Psoas muscle (tissue), 8 donors: ENCODE data around the gene ZNF540. TPM values are rescaled to one million over a fixed set of nuclear protein-coding genes. Genes with fewer than 3 reads are reported as not detected.

ENCODE experiments used
- ATAC-seq, 4 donors: fragments of 200-7000 bp; cut with Tn5 transposase; one replicate each; pipeline ENCODE4 v1.9.1; 2020; ENCODE audit warnings: moderate library complexity in 3 of 4, mild to moderate bottlenecking in 2 of 4
- DNase-seq, 2 donors: peaks; one replicate each; pipeline ENCODE4 v3.0.0-alpha.2; 2020
- H3K27ac ChIP-seq: fragments of 200-600 bp; one replicate; pipeline ENCODE4 v1.8.0; 2022
- H3K27me3 ChIP-seq, 3 donors: fragments of 200-600 bp in 1 of 3; one replicate each; pipeline versions ENCODE4 v1.6.1 to v1.8.0; 2013 to 2022; ENCODE audit warnings: low read length in 2 of 3, mild to moderate bottlenecking in 2 of 3, moderate library complexity in 1 of 3; ENCODE audit not compliant: insufficient read depth in 3 of 3
- H3K36me3 ChIP-seq, 2 donors: fragments of 200-600 bp in 1 of 2; one replicate each; pipeline versions ENCODE4 v1.6.1 to v1.8.0; 2013 to 2022; ENCODE audit warnings: low read depth in 1 of 2, mild to moderate bottlenecking in 1 of 2, moderate library complexity in 1 of 2; ENCODE audit not compliant: insufficient read depth in 1 of 2
- H3K4me1 ChIP-seq: fragments of 200-600 bp; one replicate; pipeline ENCODE4 v1.8.0; 2022
- H3K4me3 ChIP-seq: fragments of 200-600 bp; one replicate; pipeline ENCODE4 v1.8.0; 2022; ENCODE audit warnings: mild to moderate bottlenecking
- H3K9me3 ChIP-seq: fragments of 200-600 bp; one replicate; pipeline ENCODE4 v1.8.0; 2022
- WGBS, 3 donors: extraction: QIAGEN DNeasy Blood & Tissue Kit; methylation state at CpG; one replicate each; pipeline versions ENCODE4 v1.1.6 to v1.1.7; 2013; 5-methylcytosine and 5-hydroxymethylcytosine counted together
- intact Hi-C, 2 donors: fragments of 100-400 bp; cut with DNase I; formaldehyde crosslinking; loops; one replicate each; pipeline versions ENCODE4 v1.11.0 to v1.14.2; 2022
- long read RNA-seq, 2 donors: library from polyadenylated mRNA; unstranded; transcript quantifications; one replicate each; pipeline ENCODE4 v2.0.0, GENCODE V29; 2021
- polyA plus RNA-seq, 3 donors: library from polyadenylated mRNA; stranded (reverse); fragments of 200-250 nt; gene quantifications; one replicate each; pipeline ENCODE4 v1.2.3, GENCODE V29; 2013
- total RNA-seq, 4 donors: library from RNA; stranded (reverse); fragmentation: NEBNext Ultra II Directional in 2 of 4; extraction: Animal tissue kit (Norgen Biotek cat#: 25700) in 2 of 4; gene quantifications; one replicate each; pipeline versions ENCODE4 v1.2.1 to v1.2.4, GENCODE V29; 2021 to 2023
- TF ChIP-seq, protein P1 (sequence below): fragments of 200-600 bp; IDR thresholded peaks from one replicate; pipeline ENCODE4 v1.8.0; 2022; ENCODE audit warnings: antibody characterized with exemption
- donor health status: healthy with polysubstance abuse.
- donor health status: DM: no; HTN: no; CAD: no; lungs with moderate emphysema.
- donor health status: Bipolar disorder and iron deficiency.
- donor health status: healthy.
- donor health status: DM: yes; HTN: yes; CAD: no.
- donor health status: DM: no; HTN: no; CAD: no.
- donor health status: DM: no; HTN: no; CAD: no.
- donor health status: DM: yes; HTN: yes; CAD: no.

ZNF540 gene
- total RNA-seq, result 1 to 10 TPM in 3 of 4 donors, under 1 TPM in 1; 0.27 to 4.9 (median 1.4) TPM
- 1 to 10 TPM in 1 of 3 donors, under 1 TPM in 2; 0.65 to 3.6 (median 0.83) TPM for polyA plus RNA-seq
- long read RNA-seq, donor 1, partial matches to known transcripts, result 0 of 3 reads
- long read RNA-seq, donor 1, other reads (novel, unspliced or antisense), result 2 of 3 reads
- long read RNA-seq, donor 2, partial matches to known transcripts, result 0 of 1 reads
- long read RNA-seq, donor 2, other reads (novel, unspliced or antisense), result 0 of 1 reads

DNA sequence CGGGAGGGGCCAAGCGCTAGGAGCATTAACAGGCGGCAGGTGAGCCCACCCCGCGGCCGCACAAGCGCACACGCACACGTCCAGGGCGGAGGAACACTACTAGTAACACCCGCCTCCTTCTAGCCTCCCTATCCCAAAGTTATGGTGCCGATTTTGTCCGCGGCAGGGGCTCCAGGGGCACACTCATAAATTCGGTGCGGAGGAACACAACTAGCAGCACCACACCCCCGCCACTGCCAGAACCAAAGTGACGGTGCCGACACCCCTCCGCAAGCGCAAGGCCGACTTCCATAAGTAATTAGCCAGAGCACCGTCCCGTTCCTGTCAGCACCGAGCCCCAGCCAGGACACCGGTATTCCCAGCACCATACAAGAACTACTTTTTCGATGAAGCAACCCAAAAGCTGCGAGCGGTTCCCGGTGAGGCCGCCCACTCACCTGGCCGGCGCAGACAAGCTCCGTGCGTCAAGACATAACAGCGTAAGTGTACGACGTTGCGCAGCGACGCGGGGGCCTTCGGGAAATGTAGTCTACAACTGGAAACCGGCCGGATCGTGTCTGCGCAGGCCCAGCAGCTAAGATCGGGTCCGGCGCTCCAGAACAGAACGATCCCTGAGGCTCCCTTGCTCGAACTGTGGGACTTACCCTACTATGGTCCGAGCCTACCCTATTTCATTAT lies at the start of gene ZNF540, which contains the start of gene ZNF571:
Gene ZNF540 (plus strand): TSS at position 573 of the 678 bp plus-strand sequence. CDS start 3,572 bp downstream, outside the sequence.
Gene ZNF571 (minus strand): TSS at position 489 of the 678 bp plus-strand sequence. CDS start 8,116 bp downstream, outside the sequence.
- peak; percentile 93 to 95 for DNase-seq
- Histone ChIP-seq H3K36me3 (peaks cover 4 to 13% of the 10 kb centered on the region in 2 donors), H3K27me3 (no peaks in the 10 kb centered on the region), H3K27ac (peak within 1 kb of the TSS; percentile 82), H3K4me3 (peak within 1 kb of the TSS; percentile 78), H3K4me1 (peaks cover 16% of the 10 kb centered on the region), H3K9me3 (peaks cover 35% of the 10 kb centered on the region)
- ATAC-seq, result peak; percentile 99 to 100 (median 99)
- intact Hi-C loops, result loop anchor here (5.0 to 10.0 kb wide), 3 partner anchors 60 to 120 kb away; partner anchors contain the start of gene ZFP30 (in 2 of the 2)
- 0 to 1% (median 1%) methylated on average over 51 to 53 of the region's 53 CpGs for WGBS, 3 donors
- TF ChIP-seq, protein P1, sequence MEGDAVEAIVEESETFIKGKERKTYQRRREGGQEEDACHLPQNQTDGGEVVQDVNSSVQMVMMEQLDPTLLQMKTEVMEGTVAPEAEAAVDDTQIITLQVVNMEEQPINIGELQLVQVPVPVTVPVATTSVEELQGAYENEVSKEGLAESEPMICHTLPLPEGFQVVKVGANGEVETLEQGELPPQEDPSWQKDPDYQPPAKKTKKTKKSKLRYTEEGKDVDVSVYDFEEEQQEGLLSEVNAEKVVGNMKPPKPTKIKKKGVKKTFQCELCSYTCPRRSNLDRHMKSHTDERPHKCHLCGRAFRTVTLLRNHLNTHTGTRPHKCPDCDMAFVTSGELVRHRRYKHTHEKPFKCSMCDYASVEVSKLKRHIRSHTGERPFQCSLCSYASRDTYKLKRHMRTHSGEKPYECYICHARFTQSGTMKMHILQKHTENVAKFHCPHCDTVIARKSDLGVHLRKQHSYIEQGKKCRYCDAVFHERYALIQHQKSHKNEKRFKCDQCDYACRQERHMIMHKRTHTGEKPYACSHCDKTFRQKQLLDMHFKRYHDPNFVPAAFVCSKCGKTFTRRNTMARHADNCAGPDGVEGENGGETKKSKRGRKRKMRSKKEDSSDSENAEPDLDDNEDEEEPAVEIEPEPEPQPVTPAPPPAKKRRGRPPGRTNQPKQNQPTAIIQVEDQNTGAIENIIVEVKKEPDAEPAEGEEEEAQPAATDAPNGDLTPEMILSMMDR, result no peak

DNA sequence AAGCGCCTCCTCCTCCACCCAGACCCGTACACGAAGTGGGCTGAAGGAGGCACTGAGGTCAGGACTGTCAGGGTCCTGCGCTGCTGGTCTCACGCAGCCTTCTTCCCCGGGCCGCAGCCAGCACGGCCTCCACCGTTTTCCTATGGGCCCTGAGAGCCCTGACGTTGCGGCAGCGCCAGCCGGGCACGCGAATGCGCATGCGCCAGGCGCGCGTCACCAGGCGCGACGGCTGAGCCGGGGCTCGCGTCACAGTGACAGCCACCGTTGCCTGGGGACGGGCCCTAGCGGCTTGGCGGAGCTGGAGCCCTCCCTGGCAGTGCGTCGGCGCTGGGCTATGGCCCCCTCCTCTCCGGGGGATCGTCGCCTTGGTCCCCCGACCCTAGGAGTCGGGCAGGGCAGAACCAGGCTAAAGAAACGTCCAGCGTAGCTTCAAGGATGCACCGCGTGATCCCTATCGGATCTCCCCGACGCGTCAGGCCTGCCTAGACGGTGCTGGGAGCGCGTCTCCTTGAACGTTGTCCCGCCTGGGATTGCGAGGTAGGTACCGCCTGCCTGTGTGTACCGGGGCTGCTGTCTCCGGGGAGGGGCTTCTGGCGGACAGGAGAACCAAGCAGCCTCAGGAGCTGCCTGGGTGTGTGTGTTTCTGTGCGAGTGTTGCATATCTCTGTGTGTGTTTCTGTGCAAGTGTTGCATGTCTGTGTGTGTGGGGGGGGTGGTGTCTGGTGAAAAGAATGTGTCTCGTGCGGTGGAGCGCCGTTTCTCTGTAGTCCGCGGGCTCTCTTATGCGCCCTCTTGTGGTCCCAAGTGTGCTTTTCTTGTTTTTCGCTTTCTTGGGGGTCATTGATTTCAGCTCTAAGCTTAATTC lies 43.3 kb upstream of the ZNF540 start:
- H3K27ac ChIP-seq, result peak overlapping the region; percentile 30
- ATAC-seq, result no peak
- DNase-seq, result no peak

DNA sequence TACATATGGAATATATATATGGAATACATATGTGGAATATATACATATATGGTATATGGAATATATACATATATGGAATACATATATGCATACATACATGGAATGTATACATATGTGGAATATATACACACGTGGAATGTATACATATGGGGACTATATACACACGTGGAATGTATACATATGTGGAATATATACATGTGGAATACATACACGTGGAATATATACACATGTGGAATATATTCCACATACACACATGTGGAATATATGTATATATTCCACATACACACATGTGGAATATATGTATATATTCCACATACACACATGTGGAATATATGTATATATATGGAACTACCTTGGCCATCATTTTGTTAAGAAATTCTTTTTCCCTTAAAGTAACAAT lies 31.2 kb upstream of the ZNF540 start:
- 92 to 96% (median 93%) methylated on average over 3 of the region's 3 CpGs for WGBS, 3 donors
- intact Hi-C loops, result no loop called here
- H3K36me3 ChIP-seq, result peaks cover 14 to 26% of the 10 kb centered on the region in 2 donors

More for the DNA sequence above, 43.3 kb upstream of the ZNF540 start:
- intact Hi-C loops, result no loop called here
- H3K36me3 ChIP-seq, result no peaks in the 10 kb centered on the region
- TF ChIP-seq, protein P1, result no peak
- H3K4me1 ChIP-seq, result no peaks in the 10 kb centered on the region
- 3% methylated on average over 64 to 65 of the region's 65 CpGs for WGBS, 3 donors
- H3K4me3 ChIP-seq, result peak overlapping the region; percentile 60
- peaks cover 96% of the 10 kb centered on the region for H3K9me3 ChIP-seq
- H3K27me3 ChIP-seq, result no peaks in the 10 kb centered on the region

More for the DNA sequence above, 31.2 kb upstream of the ZNF540 start:
- H3K27ac ChIP-seq, result no peak overlapping the region
- no peaks in the 10 kb centered on the region for H3K27me3 ChIP-seq
- peaks cover 9% of the 10 kb centered on the region for H3K9me3 ChIP-seq
- H3K4me1 ChIP-seq, result no peaks in the 10 kb centered on the region
- DNase-seq (no peak), ATAC-seq (no peak)
- TF ChIP-seq, protein P1, result no peak
- no peak overlapping the region for H3K4me3 ChIP-seq
